ENCODE results near the gene PGM1. TPM values are rescaled to one million over a fixed set of nuclear protein-coding genes. Genes with fewer than 3 reads are reported as not detected.

Gene PGM1
- total RNA-seq, 1 experiment from 2014 or later: 54.6 TPM

DNA sequence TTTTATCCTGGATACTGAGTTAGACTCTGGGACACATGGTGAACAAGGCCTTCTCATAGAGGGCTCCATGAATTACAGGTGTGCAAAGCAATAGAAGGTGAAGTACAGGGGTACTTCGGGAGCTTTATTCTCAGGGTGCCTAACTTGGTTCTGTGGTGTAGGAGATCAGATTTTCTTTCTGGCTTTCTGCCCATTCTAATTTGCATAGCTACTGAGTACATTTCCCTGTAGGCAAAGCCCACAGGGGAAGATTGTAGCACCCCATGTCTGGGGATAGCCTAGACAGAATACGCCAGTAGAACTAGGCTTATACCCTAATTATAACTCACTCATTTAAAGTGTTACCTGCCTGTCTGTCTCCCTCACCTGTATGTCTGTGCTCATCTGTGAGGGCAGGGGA is 49.7 kb downstream of the PGM1 start:
- no peak for ATAC-seq
- no peaks in the 10 kb centered on the region for H3K79me2 ChIP-seq (ENCODE audit: insufficient read depth, low read length)
- intact Hi-C loops (cut with micrococcal nuclease): no loop called here
- H3K4me3 ChIP-seq (replicated peaks in 1 of 2; ENCODE audit: low read depth in 1 of 2, low read length in 2 of 2): no peak overlapping the region
- no peak overlapping the region for H3K27ac ChIP-seq (ENCODE audit: low read depth, low read length)
- H3K9ac ChIP-seq (ENCODE audit: low read length): no peak overlapping the region
- no peak for DNase-seq (ENCODE audit: low read depth, low spot score)
- H3K27me3 ChIP-seq (ENCODE audit: insufficient read depth, low read length): no peaks in the 10 kb centered on the region
- POLR2A ChIA-PET: no interaction called here
- H2AFZ ChIP-seq (ENCODE audit: low read depth, low read length, poor library complexity, severe bottlenecking): no peak overlapping the region
- H3K4me2 ChIP-seq (ENCODE audit: low read length): no peak overlapping the region
- no peaks in the 10 kb centered on the region for H4K20me1 ChIP-seq (ENCODE audit: insufficient read depth)
- H3K9me3 ChIP-seq (ENCODE audit: control insufficient read depth in 1 of 2, insufficient read depth in 1 of 2, low read depth in 1 of 2, low read length in 2 of 2): no peaks in the 10 kb centered on the region
- H3K36me3 ChIP-seq (ENCODE audit: control insufficient read depth in 1 of 2, insufficient read depth in 2 of 2, low read length in 2 of 2): peaks cover under 1 to 5% of the 10 kb centered on the region in 2 experiments; a peak in 2 of 4 replicates
- peaks cover 7 to 9% of the 10 kb centered on the region in 2 experiments; a peak in 2 of 4 replicates for H3K4me1 ChIP-seq (ENCODE audit: control insufficient read depth in 1 of 2, insufficient read depth in 2 of 2, low read length in 2 of 2)
- RAD21 ChIA-PET (ENCODE audit: low non-redundant PET in 1 of 2, low total read pairs in 2 of 2, uncharacterized antibody in 2 of 2, unreplicated experiment in 2 of 2): no interaction called here
- CTCF ChIA-PET: no interaction called here
- no TSS peak for BruUV-seq (replicated peaks)
- H3K9me2 ChIP-seq (ENCODE audit: insufficient read depth): no peaks in the 10 kb centered on the region
- no peak for TF ChIP-seq EZH2 (IDR thresholded peaks at IDR 0.05)

DNA sequence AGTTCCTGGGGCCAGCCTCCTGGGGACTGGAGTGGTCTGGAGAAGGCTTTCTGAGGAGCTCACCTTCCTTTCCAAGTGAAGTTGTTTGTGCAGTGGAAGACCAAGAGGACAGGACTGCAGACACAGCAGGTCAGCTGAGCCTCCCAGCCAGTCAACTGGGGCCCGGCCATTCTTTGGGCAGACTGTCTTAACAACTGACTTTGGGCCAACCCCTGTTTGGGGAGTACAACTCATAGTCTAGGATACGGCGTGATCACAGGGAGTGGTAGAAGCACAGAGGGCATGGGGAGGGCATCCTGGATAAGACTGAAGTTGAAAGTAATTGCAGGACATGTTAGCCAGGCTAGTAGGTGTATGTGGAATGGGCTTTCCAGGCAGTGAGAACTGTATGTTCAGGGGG is 50.3 kb downstream of the PGM1 start:
- no peak for ATAC-seq
- Histone ChIP-seq H4K20me1 (ENCODE audit: insufficient read depth) (no peaks in the 10 kb centered on the region), H3K27ac (ENCODE audit: low read depth, low read length) (no peak overlapping the region), H3K4me3 (replicated peaks in 1 of 2; ENCODE audit: low read depth in 1 of 2, low read length in 2 of 2) (no peak overlapping the region), H3K9ac (ENCODE audit: low read length) (no peak overlapping the region), H3K4me2 (ENCODE audit: low read length) (no peak overlapping the region), H2AFZ (ENCODE audit: low read depth, low read length, poor library complexity, severe bottlenecking) (no peak overlapping the region), H3K36me3 (ENCODE audit: control insufficient read depth in 1 of 2, insufficient read depth in 2 of 2, low read length in 2 of 2) (peaks cover 0 to 5% of the 10 kb centered on the region in 2 experiments; a peak in 1 of 4 replicates), H3K27me3 (ENCODE audit: insufficient read depth, low read length) (no peaks in the 10 kb centered on the region), H3K4me1 (ENCODE audit: control insufficient read depth in 1 of 2, insufficient read depth in 2 of 2, low read length in 2 of 2) (peaks cover 7 to 9% of the 10 kb centered on the region in 2 experiments; a peak in 2 of 4 replicates), H3K9me2 (ENCODE audit: insufficient read depth) (no peaks in the 10 kb centered on the region), H3K9me3 (ENCODE audit: control insufficient read depth in 1 of 2, insufficient read depth in 1 of 2, low read depth in 1 of 2, low read length in 2 of 2) (no peaks in the 10 kb centered on the region), H3K79me2 (ENCODE audit: insufficient read depth, low read length) (no peaks in the 10 kb centered on the region)
- DNase-seq (ENCODE audit: low read depth, low spot score): no peak
- no TSS peak for BruUV-seq (replicated peaks)
- ChIA-PET RAD21 (ENCODE audit: low non-redundant PET in 1 of 2, low total read pairs in 2 of 2, uncharacterized antibody in 2 of 2, unreplicated experiment in 2 of 2) (no interaction called here), POLR2A (interaction anchor here (0.9 kb wide), 1 partner anchor 8 kb away, joined by 3 read pairs; no protein-coding TSS in a partner anchor), CTCF (interaction anchor here (1.2 kb wide), 1 partner anchor 18 kb away, joined by 3 read pairs; no protein-coding TSS in a partner anchor)
- intact Hi-C loops (cut with micrococcal nuclease): no loop called here
- TF ChIP-seq, protein P1, sequence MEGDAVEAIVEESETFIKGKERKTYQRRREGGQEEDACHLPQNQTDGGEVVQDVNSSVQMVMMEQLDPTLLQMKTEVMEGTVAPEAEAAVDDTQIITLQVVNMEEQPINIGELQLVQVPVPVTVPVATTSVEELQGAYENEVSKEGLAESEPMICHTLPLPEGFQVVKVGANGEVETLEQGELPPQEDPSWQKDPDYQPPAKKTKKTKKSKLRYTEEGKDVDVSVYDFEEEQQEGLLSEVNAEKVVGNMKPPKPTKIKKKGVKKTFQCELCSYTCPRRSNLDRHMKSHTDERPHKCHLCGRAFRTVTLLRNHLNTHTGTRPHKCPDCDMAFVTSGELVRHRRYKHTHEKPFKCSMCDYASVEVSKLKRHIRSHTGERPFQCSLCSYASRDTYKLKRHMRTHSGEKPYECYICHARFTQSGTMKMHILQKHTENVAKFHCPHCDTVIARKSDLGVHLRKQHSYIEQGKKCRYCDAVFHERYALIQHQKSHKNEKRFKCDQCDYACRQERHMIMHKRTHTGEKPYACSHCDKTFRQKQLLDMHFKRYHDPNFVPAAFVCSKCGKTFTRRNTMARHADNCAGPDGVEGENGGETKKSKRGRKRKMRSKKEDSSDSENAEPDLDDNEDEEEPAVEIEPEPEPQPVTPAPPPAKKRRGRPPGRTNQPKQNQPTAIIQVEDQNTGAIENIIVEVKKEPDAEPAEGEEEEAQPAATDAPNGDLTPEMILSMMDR (IDR thresholded peaks at IDR 0.05 in 2 of 3, conservative IDR thresholded peaks at IDR 0.05 in 1 of 3; ENCODE audit: borderline replicate concordance in 1 of 3, insufficient read depth in 1 of 3, low read depth in 2 of 3, low read length in 2 of 3): no peak
- TF ChIP-seq CBX3 (IDR thresholded peaks at IDR 0.05; ENCODE audit: low read depth) (no peak), ZFX (IDR thresholded peaks at IDR 0.05) (no peak), RAD21 (IDR thresholded peaks at IDR 0.05; ENCODE audit: low read depth) (no peak), POLR2AphosphoS5 (IDR thresholded peaks at IDR 0.05; ENCODE audit: low read depth, low read length) (no peak), JUND (IDR thresholded peaks at IDR 0.05) (no peak), EGR1 (IDR thresholded peaks at IDR 0.05; ENCODE audit: low read depth) (no peak), ZNF274 (IDR thresholded peaks at IDR 0.05; ENCODE audit: low read depth, low read length) (no peak), ELF1 (IDR thresholded peaks at IDR 0.05; ENCODE audit: borderline replicate concordance, low read depth) (no peak), SP1 (IDR thresholded peaks at IDR 0.05; ENCODE audit: low read depth) (no peak), EZH2 (IDR thresholded peaks at IDR 0.05) (no peak), CEBPB (IDR thresholded peaks at IDR 0.05; ENCODE audit: low read depth) (no peak), FOSL1 (IDR thresholded peaks at IDR 0.05; ENCODE audit: low read depth) (no peak)
- TF ChIP-seq, protein P2, sequence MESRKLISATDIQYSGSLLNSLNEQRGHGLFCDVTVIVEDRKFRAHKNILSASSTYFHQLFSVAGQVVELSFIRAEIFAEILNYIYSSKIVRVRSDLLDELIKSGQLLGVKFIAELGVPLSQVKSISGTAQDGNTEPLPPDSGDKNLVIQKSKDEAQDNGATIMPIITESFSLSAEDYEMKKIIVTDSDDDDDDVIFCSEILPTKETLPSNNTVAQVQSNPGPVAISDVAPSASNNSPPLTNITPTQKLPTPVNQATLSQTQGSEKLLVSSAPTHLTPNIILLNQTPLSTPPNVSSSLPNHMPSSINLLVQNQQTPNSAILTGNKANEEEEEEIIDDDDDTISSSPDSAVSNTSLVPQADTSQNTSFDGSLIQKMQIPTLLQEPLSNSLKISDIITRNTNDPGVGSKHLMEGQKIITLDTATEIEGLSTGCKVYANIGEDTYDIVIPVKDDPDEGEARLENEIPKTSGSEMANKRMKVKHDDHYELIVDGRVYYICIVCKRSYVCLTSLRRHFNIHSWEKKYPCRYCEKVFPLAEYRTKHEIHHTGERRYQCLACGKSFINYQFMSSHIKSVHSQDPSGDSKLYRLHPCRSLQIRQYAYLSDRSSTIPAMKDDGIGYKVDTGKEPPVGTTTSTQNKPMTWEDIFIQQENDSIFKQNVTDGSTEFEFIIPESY (IDR thresholded peaks at IDR 0.05; ENCODE audit: extremely low read depth, insufficient replicate concordance, low read length): no peak

Data from HCT116 (cell line).